Stomach (tissue), 9 donors: ENCODE results near the gene MTCH1. TPM values are rescaled to one million over a fixed set of nuclear protein-coding genes. Genes with fewer than 3 reads are reported as not detected.

ENCODE experiments used
- DNase-seq, 2 donors: peaks; one replicate each; pipeline versions ENCODE4 v3.0.0 to v3.0.0-alpha.2; 2013 to 2019
- H3K27ac ChIP-seq, 5 donors: fragments of 200-600 bp in 4 of 5; sonication (generic) in 4 of 5; one replicate each; pipeline ENCODE4 v1.5.1; 2013 to 2019; ENCODE audit warnings: mild to moderate bottlenecking in 1 of 5, moderate library complexity in 1 of 5
- H3K27me3 ChIP-seq, 3 donors: fragments of 200-600 bp; sonication (generic); one replicate each; pipeline ENCODE4 v1.5.1; 2017 to 2019; ENCODE audit warnings: mixed run types in 1 of 3
- H3K36me3 ChIP-seq, 4 donors: fragments of 200-600 bp; sonication (generic); 1 replicate in 3 of 4; 2 replicates in 1 of 4; pipeline ENCODE4 v1.5.1; 2016 to 2019
- H3K4me1 ChIP-seq, 4 donors: fragments of 200-600 bp; sonication (generic); one replicate each; pipeline ENCODE4 v1.5.1; 2016 to 2019
- H3K4me3 ChIP-seq, 4 donors: fragments of 200-600 bp; sonication (generic) in 3 of 4; one replicate each; pipeline ENCODE4 v1.5.1; 2016 to 2019; ENCODE audit warnings: mild to moderate bottlenecking in 1 of 4
- H3K9me3 ChIP-seq, 4 donors: fragments of 200-600 bp; sonication (generic); one replicate each; pipeline ENCODE4 v1.5.1; 2016 to 2019
- EP300 ChIP-seq: sonication (generic); formaldehyde crosslinking; IDR thresholded peaks from one replicate; pipeline ENCODE4 v1.6.1; 2017; ENCODE audit warnings: antibody characterized with exemption
- POLR2A ChIP-seq, 4 donors: fragments of 450-650 bp; IDR thresholded peaks; one replicate each; pipeline ENCODE4 v1.6.1; 2016; ENCODE audit warnings: antibody characterized with exemption in 4 of 4, control low read depth in 2 of 4, mild to moderate bottlenecking in 1 of 4, moderate library complexity in 1 of 4
- POLR2AphosphoS5 ChIP-seq, 3 donors: sonication (generic); formaldehyde crosslinking; IDR thresholded peaks; one replicate each; pipeline ENCODE4 v1.6.1; 2016; ENCODE audit warnings: antibody characterized with exemption in 3 of 3
- WGBS, 5 donors: extraction: QIAGEN DNeasy Blood & Tissue Kit in 3 of 5; methylation state at CpG; one replicate each; pipeline versions ENCODE4 v1.1.5 to v1.1.7; 2013 to 2018; 5-methylcytosine and 5-hydroxymethylcytosine counted together
- intact Hi-C: fragments of 100-400 bp; cut with DNase I; formaldehyde crosslinking; loops from one replicate; pipeline ENCODE4 v1.15.1; 2023; ENCODE audit warnings: low total_unique reads
- polyA plus RNA-seq, 3 donors: library from polyadenylated mRNA; stranded (reverse); fragments of 200-250 nt; gene quantifications; one replicate each; pipeline ENCODE4 v1.2.3, GENCODE V29; 2013
- total RNA-seq, 5 donors: library from RNA; depleted of rRNA; stranded (reverse); fragments of >200 nt; gene quantifications; one replicate each; pipeline versions ENCODE4 v1.1.0 to v1.2.3, GENCODE V29; 2014 to 2016
- TF ChIP-seq, protein P1 (sequence below), 7 experiments: fragments of 450-650 bp in 4 of 7; fragments of 200-600 bp in 3 of 7; sonication (generic) in 3 of 7; IDR thresholded peaks; one replicate each; pipeline ENCODE4 v1.5.1; 2016 to 2019; ENCODE audit warnings: antibody characterized with exemption in 7 of 7, control low read depth in 2 of 7, mild to moderate bottlenecking in 1 of 7
- donor health status: healthy with polysubstance abuse.
- donor health status: Bipolar disorder and iron deficiency.
- donor health status: healthy.

The MTCH1 gene
- total and polyA plus RNA-seq, 8 donors: 110 to 202 (median 148) TPM

DNA sequence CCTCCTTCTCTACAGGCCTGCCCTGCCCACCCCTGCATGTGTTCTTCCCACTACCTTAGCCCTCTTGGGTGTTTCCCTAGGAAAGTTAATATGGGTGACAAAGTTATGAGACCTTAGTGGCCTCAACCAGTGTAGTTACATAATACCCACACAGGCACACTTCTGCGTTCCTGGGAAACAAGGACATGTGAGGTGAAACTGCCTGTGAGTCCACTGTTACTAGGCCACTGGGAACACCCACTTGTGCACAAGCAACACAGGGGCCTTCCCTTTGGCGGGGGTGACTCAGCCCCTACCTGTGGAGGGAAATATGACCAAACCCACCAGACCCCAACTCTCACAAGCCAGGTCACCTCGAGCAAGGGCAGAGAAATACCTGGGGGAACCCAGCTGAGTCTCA lies 18.7 kb downstream of the MTCH1 start:
- peaks cover 5 to 51% (median 22%) of the 10 kb centered on the region in 4 donors for H3K4me1 ChIP-seq
- intact Hi-C loops: no loop called here
- no peak overlapping the region for H3K27ac ChIP-seq
- H3K9me3 ChIP-seq: no peaks in the 10 kb centered on the region
- TF ChIP-seq, protein P1, sequence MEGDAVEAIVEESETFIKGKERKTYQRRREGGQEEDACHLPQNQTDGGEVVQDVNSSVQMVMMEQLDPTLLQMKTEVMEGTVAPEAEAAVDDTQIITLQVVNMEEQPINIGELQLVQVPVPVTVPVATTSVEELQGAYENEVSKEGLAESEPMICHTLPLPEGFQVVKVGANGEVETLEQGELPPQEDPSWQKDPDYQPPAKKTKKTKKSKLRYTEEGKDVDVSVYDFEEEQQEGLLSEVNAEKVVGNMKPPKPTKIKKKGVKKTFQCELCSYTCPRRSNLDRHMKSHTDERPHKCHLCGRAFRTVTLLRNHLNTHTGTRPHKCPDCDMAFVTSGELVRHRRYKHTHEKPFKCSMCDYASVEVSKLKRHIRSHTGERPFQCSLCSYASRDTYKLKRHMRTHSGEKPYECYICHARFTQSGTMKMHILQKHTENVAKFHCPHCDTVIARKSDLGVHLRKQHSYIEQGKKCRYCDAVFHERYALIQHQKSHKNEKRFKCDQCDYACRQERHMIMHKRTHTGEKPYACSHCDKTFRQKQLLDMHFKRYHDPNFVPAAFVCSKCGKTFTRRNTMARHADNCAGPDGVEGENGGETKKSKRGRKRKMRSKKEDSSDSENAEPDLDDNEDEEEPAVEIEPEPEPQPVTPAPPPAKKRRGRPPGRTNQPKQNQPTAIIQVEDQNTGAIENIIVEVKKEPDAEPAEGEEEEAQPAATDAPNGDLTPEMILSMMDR (IDR thresholded peaks at IDR 0.05): no peak
- no peak for TF ChIP-seq POLR2AphosphoS5 (IDR thresholded peaks at IDR 0.05)
- no peak for TF ChIP-seq POLR2A (IDR thresholded peaks at IDR 0.05)
- no peak for TF ChIP-seq EP300
- H3K36me3 ChIP-seq: peaks cover 50 to 63% (median 60%) of the 10 kb centered on the region in 4 donors
- no peak overlapping the region for H3K4me3 ChIP-seq
- DNase-seq: peak in 1 of 2 donors; percentile 68
- no peaks in the 10 kb centered on the region for H3K27me3 ChIP-seq
- WGBS, 5 donors: 73 to 90% (median 85%) methylated on average over 3 of the region's 3 CpGs

DNA sequence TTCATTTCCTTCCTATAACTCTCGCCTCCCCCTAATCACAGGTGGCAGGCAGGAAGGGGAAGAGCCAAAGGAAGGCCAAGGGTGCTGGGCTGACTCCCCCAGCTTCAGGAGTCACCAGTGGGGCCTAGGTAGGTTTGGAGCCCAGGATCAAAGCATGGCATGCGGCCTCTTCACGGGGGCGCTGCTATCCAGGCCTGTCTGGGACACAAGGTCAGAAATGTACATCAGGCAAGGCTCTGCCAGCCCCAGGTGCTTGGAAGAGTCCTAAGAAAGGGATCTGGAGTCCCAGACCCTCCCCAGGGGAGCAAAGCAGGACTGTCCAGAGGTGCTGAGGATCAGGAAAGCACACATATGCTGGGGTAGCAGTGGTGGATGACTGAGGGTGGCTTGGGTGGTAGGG lies 21.1 kb downstream of the MTCH1 start:
- no peak for DNase-seq
- intact Hi-C loops: no loop called here
- Histone ChIP-seq H3K27ac (peak overlapping the region in 1 of 5 donors; percentile 13), H3K36me3 (peaks cover 26 to 40% (median 36%) of the 10 kb centered on the region in 4 donors), H3K4me1 (peaks cover 5 to 68% (median 32%) of the 10 kb centered on the region in 4 donors), H3K4me3 (no peak overlapping the region), H3K9me3 (no peaks in the 10 kb centered on the region), H3K27me3 (peaks cover 0 to 4% (median 0%) of the 10 kb centered on the region in 3 donors)
- 69 to 85% (median 80%) methylated on average over 4 of the region's 4 CpGs for WGBS, 5 donors
- TF ChIP-seq POLR2AphosphoS5 (IDR thresholded peaks at IDR 0.05): no peak
- TF ChIP-seq EP300: no peak
- TF ChIP-seq, protein P1 (IDR thresholded peaks at IDR 0.05): no peak
- no peak for TF ChIP-seq POLR2A (IDR thresholded peaks at IDR 0.05)

DNA sequence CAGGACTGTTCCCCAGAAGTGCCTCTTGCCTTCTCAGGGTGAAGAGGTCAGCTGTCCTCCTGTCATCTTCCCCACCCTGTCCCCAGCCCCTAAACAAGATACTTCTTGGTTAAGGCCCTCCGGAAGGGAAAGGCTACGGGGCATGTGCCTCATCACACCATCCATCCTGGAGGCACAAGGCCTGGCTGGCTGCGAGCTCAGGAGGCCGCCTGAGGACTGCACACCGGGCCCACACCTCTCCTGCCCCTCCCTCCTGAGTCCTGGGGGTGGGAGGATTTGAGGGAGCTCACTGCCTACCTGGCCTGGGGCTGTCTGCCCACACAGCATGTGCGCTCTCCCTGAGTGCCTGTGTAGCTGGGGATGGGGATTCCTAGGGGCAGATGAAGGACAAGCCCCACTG lies 21.6 kb downstream of the MTCH1 start:
- Histone ChIP-seq H3K36me3 (peaks cover 20 to 34% (median 30%) of the 10 kb centered on the region in 4 donors), H3K27ac (peak overlapping the region in 2 of 5 donors; percentile 11 to 13), H3K4me1 (peaks cover 5 to 68% (median 30%) of the 10 kb centered on the region in 4 donors), H3K9me3 (no peaks in the 10 kb centered on the region), H3K4me3 (no peak overlapping the region), H3K27me3 (peaks cover 0 to 4% (median 0%) of the 10 kb centered on the region in 3 donors)
- intact Hi-C loops: no loop called here
- TF ChIP-seq EP300 (no peak), POLR2A (IDR thresholded peaks at IDR 0.05) (no peak)
- no peak for DNase-seq
- WGBS, 5 donors: 68 to 85% (median 79%) methylated on average over 6 of the region's 6 CpGs

DNA sequence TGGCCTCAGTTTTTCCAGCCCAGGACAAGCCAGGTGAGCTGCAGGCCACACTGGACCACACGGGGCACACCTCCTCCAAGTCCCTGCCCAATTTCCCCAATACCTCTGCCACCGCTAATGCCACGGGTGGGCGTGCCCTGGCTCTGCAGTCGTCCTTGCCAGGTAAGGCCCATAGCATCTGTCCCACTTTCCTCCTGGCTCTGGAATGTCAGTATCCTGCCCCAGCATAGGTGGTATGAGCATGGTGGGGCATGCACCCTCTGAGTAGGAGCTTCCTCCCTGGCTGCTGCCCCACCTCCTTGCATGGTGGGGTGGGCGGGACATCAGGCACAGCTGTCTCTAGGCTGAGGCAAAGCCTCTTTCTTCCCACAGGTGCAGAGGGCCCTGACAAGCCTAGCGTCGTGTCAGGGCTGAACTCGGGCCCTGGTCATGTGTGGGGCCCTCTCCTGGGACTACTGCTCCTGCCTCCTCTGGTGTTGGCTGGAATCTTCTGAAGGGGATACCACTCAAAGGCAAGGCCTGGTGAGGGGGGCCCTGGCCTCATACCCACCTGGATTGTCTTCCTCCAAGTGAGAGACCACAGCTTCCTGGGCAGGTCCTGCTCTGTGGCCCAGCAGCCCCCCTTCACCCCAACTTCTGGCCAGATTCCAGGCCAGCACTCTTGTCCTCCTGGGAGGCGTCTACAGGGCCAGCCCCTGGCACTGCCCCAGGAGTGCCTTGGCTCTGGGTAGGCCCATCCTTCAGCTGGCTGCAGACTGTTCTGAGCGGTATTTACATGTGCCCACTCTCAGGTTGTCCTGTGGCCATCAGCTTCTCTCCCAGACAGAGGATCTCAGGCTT lies 22.3 kb downstream of the MTCH1 start:
- Histone ChIP-seq H3K4me1 (peaks cover 5 to 63% (median 31%) of the 10 kb centered on the region in 4 donors), H3K9me3 (no peaks in the 10 kb centered on the region), H3K4me3 (no peak overlapping the region), H3K27ac (peak overlapping the region in 3 of 5 donors; percentile 11 to 26 (median 13)), H3K27me3 (peaks cover 0 to 4% (median 0%) of the 10 kb centered on the region in 3 donors), H3K36me3 (peaks cover 13 to 27% (median 23%) of the 10 kb centered on the region in 4 donors)
- TF ChIP-seq, protein P1 (IDR thresholded peaks at IDR 0.05): no peak
- TF ChIP-seq POLR2A (IDR thresholded peaks at IDR 0.05): no peak
- TF ChIP-seq EP300: no peak
- no peak for TF ChIP-seq POLR2AphosphoS5 (IDR thresholded peaks at IDR 0.05)
- 48 to 70% (median 56%) methylated on average over 7 to 11 of the region's 11 CpGs for WGBS, 5 donors
- DNase-seq: peak in 1 of 2 donors; percentile 72
- intact Hi-C loops: no loop called here
